ENCODE measurements around the gene LPP. TPM values are rescaled to one million over a fixed set of nuclear protein-coding genes. Genes with fewer than 3 reads are reported as not detected.

The LPP gene
- total RNA-seq, 1 donor from 2014 or later, result 222 TPM

DNA sequence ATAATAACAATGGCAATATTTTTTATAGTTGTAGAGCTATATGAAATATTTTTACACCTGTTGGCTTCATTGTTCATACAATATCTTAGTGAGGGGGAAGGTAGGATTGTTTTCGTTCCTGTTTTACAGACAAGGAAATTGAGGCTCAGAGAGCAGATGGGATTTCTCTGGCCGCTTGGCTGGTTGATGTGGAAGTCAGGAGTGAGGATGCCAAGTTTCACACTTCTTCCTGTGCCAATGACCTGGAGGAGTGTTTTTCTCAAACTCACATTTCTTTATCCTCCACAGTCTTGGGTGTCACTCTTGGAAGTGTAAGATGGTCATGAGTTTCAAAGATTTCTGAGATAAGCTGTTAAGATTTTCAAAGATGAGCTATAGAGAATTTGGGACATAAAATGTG, 50.6 kb downstream of the LPP start:
- no peak overlapping the region for H3K27ac Mint-ChIP-seq (ENCODE audit: unreplicated experiment)
- H3K9ac ChIP-seq (ENCODE audit: low read length), result no peak overlapping the region
- H3K79me2 ChIP-seq (ENCODE audit: insufficient read depth, low read length), result peaks cover 81% of the 10 kb centered on the region
- no peak overlapping the region for H3K4me3 ChIP-seq (ENCODE audit: insufficient read depth, low read depth, low read length)
- H3K4me2 ChIP-seq (ENCODE audit: low read length), result no peak overlapping the region
- peaks cover 41% of the 10 kb centered on the region for H4K20me1 ChIP-seq (ENCODE audit: insufficient read depth, low read length)
- peaks cover 23% of the 10 kb centered on the region for H3K4me1 Mint-ChIP-seq (ENCODE audit: low read depth, unreplicated experiment)
- H3K27me3 ChIP-seq (ENCODE audit: insufficient read depth, low read length), result no peaks in the 10 kb centered on the region
- H3K4me1 ChIP-seq (ENCODE audit: insufficient read depth, low read length), result peaks cover 19% of the 10 kb centered on the region
- no peak for FAIRE-seq
- no peak overlapping the region for H3K4me3 Mint-ChIP-seq (ENCODE audit: unreplicated experiment)
- H3K27me3 Mint-ChIP-seq (ENCODE audit: low read depth, unreplicated experiment), result no peaks in the 10 kb centered on the region
- DNase-seq (ENCODE audit: low read depth), result no peak
- TF ChIP-seq, protein P1, sequence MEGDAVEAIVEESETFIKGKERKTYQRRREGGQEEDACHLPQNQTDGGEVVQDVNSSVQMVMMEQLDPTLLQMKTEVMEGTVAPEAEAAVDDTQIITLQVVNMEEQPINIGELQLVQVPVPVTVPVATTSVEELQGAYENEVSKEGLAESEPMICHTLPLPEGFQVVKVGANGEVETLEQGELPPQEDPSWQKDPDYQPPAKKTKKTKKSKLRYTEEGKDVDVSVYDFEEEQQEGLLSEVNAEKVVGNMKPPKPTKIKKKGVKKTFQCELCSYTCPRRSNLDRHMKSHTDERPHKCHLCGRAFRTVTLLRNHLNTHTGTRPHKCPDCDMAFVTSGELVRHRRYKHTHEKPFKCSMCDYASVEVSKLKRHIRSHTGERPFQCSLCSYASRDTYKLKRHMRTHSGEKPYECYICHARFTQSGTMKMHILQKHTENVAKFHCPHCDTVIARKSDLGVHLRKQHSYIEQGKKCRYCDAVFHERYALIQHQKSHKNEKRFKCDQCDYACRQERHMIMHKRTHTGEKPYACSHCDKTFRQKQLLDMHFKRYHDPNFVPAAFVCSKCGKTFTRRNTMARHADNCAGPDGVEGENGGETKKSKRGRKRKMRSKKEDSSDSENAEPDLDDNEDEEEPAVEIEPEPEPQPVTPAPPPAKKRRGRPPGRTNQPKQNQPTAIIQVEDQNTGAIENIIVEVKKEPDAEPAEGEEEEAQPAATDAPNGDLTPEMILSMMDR (IDR thresholded peaks at IDR 0.05; ENCODE audit: insufficient read depth, low read depth, low read length), result no peak
- TF ChIP-seq EZH2 (IDR thresholded peaks at IDR 0.05; ENCODE audit: insufficient read depth, low read length), result no peak
- H3K36me3 Mint-ChIP-seq (ENCODE audit: low read depth, unreplicated experiment), result peaks cover 2% of the 10 kb centered on the region
- H3K36me3 ChIP-seq (ENCODE audit: insufficient read depth, low read length), result peaks cover 8% of the 10 kb centered on the region
- no peaks in the 10 kb centered on the region for H3K9me3 ChIP-seq (ENCODE audit: insufficient read depth, low read depth, low read length)
- H3K27ac ChIP-seq (ENCODE audit: low read depth, low read length), result no peak overlapping the region
- no peak overlapping the region for H2AFZ ChIP-seq (ENCODE audit: low read depth, low read length)
- no peaks in the 10 kb centered on the region for H3K9me3 Mint-ChIP-seq (ENCODE audit: unreplicated experiment)

GRCh38 chr3:188205992-188206416, 52.0 kb downstream of the LPP start:
- FAIRE-seq (no peak), DNase-seq (ENCODE audit: low read depth) (no peak)
- peaks cover 21% of the 10 kb centered on the region for H3K4me1 ChIP-seq (ENCODE audit: insufficient read depth, low read length)
- Mint-ChIP-seq H3K9me3 (ENCODE audit: unreplicated experiment) (no peaks in the 10 kb centered on the region), H3K27ac (ENCODE audit: unreplicated experiment) (no peak overlapping the region), H3K36me3 (ENCODE audit: low read depth, unreplicated experiment) (peaks cover 3% of the 10 kb centered on the region), H3K27me3 (ENCODE audit: low read depth, unreplicated experiment) (no peaks in the 10 kb centered on the region), H3K4me3 (ENCODE audit: unreplicated experiment) (no peak overlapping the region), H3K4me1 (ENCODE audit: low read depth, unreplicated experiment) (peaks cover 28% of the 10 kb centered on the region)
- no peaks in the 10 kb centered on the region for H3K9me3 ChIP-seq (ENCODE audit: insufficient read depth, low read depth, low read length)
- H3K4me3 ChIP-seq (ENCODE audit: insufficient read depth, low read depth, low read length), result no peak overlapping the region
- peaks cover 12% of the 10 kb centered on the region for H3K36me3 ChIP-seq (ENCODE audit: insufficient read depth, low read length)
- H3K27me3 ChIP-seq (ENCODE audit: insufficient read depth, low read length), result no peaks in the 10 kb centered on the region
- H3K4me2 ChIP-seq (ENCODE audit: low read length), result no peak overlapping the region
- peaks cover 84% of the 10 kb centered on the region for H3K79me2 ChIP-seq (ENCODE audit: insufficient read depth, low read length)
- H3K27ac ChIP-seq (ENCODE audit: low read depth, low read length), result no peak overlapping the region
- H2AFZ ChIP-seq (ENCODE audit: low read depth, low read length), result no peak overlapping the region
- peaks cover 35% of the 10 kb centered on the region for H4K20me1 ChIP-seq (ENCODE audit: insufficient read depth, low read length)
- TF ChIP-seq, protein P1 (IDR thresholded peaks at IDR 0.05; ENCODE audit: insufficient read depth, low read depth, low read length), result peak; percentile 10
- no peak for TF ChIP-seq EZH2 (IDR thresholded peaks at IDR 0.05; ENCODE audit: insufficient read depth, low read length)
- H3K9ac ChIP-seq (ENCODE audit: low read length), result no peak overlapping the region

- H3K79me2 ChIP-seq (ENCODE audit: insufficient read depth, low read length), result peaks cover 84% of the 10 kb centered on the region
- no peak overlapping the region for H2AFZ ChIP-seq (ENCODE audit: low read depth, low read length)
- H3K36me3 Mint-ChIP-seq (ENCODE audit: low read depth, unreplicated experiment), result peaks cover 6% of the 10 kb centered on the region
- DNase-seq (ENCODE audit: low read depth), result no peak
- H3K4me1 ChIP-seq (ENCODE audit: insufficient read depth, low read length), result peaks cover 28% of the 10 kb centered on the region
- H3K4me2 ChIP-seq (ENCODE audit: low read length), result no peak overlapping the region
- H3K36me3 ChIP-seq (ENCODE audit: insufficient read depth, low read length), result peaks cover 12% of the 10 kb centered on the region
- peaks cover 29% of the 10 kb centered on the region for H4K20me1 ChIP-seq (ENCODE audit: insufficient read depth, low read length)
- no peaks in the 10 kb centered on the region for H3K27me3 Mint-ChIP-seq (ENCODE audit: low read depth, unreplicated experiment)
- H3K27ac Mint-ChIP-seq (ENCODE audit: unreplicated experiment), result no peak overlapping the region
- H3K4me1 Mint-ChIP-seq (ENCODE audit: low read depth, unreplicated experiment), result peaks cover 28% of the 10 kb centered on the region
- H3K9me3 ChIP-seq (ENCODE audit: insufficient read depth, low read depth, low read length), result no peaks in the 10 kb centered on the region
- H3K4me3 Mint-ChIP-seq (ENCODE audit: unreplicated experiment), result no peak overlapping the region
- no peak for FAIRE-seq
- H3K27ac ChIP-seq (ENCODE audit: low read depth, low read length), result no peak overlapping the region
- no peak overlapping the region for H3K4me3 ChIP-seq (ENCODE audit: insufficient read depth, low read depth, low read length)
- no peaks in the 10 kb centered on the region for H3K9me3 Mint-ChIP-seq (ENCODE audit: unreplicated experiment)
- no peak for TF ChIP-seq EZH2 (IDR thresholded peaks at IDR 0.05; ENCODE audit: insufficient read depth, low read length)
- TF ChIP-seq, protein P1 (IDR thresholded peaks at IDR 0.05; ENCODE audit: insufficient read depth, low read depth, low read length), result no peak
- no peak overlapping the region for H3K9ac ChIP-seq (ENCODE audit: low read length)
- no peaks in the 10 kb centered on the region for H3K27me3 ChIP-seq (ENCODE audit: insufficient read depth, low read length)
Observed at GRCh38 chr3:188206787-188207186, 52.8 kb downstream of the LPP start.
